WI38 (cell line): ENCODE measurements around the gene MITF.

Experiments
- H3K4me3 ChIP-seq: 2 replicates; pipeline ENCODE4 v1.5.1; 2011; ENCODE audit warnings: low read depth, mild to moderate bottlenecking, control low read depth, low read length
- CTCF ChIP-seq: IDR thresholded peaks from 2 replicates; pipeline ENCODE4 v1.5.1; 2012; ENCODE audit warnings: low read depth, mild to moderate bottlenecking, control low read depth, low read length

The MITF gene

DNA sequence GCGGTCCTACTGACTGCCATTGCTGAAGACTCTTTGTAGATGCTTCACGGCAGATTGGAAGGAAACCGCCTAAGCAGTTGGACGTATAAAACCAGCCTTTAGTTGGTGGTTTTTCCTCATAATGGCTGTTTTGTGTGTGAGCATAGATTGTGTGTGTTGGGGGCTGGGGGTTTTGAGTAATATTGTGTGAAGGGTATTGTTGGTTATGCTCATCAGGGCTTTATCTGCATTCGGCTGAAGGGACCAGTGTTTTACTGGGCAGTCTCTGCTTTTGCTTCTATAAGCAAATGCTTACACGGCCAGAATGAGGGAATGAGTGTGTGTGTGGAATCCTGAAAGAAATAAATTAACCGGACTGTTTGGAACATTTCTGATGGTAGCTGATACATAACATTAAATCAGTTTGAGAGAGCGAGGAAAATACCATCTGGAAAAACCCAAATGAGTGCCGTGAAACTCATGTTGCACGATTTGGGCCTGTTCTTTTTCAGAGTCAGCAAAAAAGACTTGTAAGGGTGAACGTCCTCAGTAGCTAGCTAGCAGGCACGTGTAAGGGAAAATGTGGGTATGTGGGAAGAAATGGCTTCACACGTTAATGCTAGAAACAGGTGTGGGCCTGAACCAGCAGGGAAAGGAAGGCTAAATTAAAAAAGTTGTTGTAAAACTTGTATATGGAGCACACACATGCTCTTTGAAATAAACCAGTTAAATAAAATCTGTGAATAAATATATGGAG is 1.9 kb downstream of the MITF start:
- no peak for TF ChIP-seq CTCF

DNA sequence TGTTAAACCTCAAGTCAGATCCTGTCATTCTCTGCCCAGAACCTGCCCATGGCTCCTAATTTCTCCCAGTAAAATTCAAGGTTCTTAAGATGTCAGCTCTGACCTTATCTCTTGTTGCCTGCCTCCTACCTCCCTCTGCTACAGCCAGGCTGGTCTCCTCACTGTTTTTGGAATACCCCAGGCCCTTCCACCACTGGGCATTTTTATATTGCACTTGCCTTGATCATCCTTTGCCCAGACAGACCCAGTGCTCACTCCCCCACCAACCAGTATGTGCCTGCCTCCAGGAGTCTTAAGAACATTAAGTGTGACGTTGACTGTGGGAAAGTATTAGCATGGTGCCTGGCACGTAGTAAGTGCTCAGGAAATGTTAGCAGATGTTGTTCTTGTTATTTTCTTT is 3.1 kb downstream of the MITF start:
- TF ChIP-seq CTCF: no peak
- H3K4me3 ChIP-seq: no peak overlapping the region

More for the DNA sequence above, 1.9 kb downstream of the MITF start:
- peak overlapping the region; percentile 75 for H3K4me3 ChIP-seq

GRCh38 chr3:69743975-69744906 is 5.0 kb downstream of the MITF start:
- no peak for TF ChIP-seq CTCF
- H3K4me3 ChIP-seq: no peak overlapping the region

DNA sequence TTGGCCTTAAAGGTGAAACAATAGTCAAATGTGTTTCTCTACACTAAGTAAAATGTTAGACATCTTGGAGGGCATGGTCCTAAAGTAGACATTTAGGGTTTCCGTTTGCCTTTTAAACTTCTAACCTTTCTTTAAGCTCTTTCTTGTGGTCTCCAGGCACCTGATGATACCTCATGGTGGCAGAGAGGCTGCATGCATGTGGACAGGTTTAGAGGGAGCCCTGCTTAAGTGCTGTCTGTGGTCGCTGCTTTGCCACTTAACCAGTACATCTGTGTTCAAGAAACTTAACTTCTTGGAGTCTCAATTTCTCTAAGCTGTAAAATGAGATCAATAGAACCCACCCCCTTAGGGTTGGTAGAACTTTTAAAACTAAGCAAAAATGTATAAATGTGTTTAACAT is 6.2 kb downstream of the MITF start:
- no peak overlapping the region for H3K4me3 ChIP-seq

DNA sequence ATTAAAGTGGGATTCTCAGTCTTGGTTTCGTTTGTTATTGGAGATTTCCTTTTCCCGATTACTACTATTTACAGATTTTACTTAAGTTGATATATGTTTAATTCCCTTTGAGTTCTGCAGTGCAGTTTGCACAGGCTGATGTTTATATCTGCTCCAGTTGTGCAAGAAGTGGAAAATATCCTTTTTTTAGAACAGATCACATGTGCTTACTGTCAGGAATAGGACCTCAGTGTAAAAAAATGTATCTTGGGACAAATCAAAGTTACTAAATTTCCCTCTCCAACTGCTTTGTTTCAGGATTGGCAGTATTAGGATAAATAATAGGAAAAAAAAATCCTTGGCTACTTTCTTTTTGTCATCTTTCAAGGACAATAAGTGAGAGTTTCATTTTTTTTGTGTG is 6.9 kb downstream of the MITF start:
- H3K4me3 ChIP-seq: no peak overlapping the region
- no peak for TF ChIP-seq CTCF

More for the DNA sequence above, 6.2 kb downstream of the MITF start:
- TF ChIP-seq CTCF: no peak

DNA sequence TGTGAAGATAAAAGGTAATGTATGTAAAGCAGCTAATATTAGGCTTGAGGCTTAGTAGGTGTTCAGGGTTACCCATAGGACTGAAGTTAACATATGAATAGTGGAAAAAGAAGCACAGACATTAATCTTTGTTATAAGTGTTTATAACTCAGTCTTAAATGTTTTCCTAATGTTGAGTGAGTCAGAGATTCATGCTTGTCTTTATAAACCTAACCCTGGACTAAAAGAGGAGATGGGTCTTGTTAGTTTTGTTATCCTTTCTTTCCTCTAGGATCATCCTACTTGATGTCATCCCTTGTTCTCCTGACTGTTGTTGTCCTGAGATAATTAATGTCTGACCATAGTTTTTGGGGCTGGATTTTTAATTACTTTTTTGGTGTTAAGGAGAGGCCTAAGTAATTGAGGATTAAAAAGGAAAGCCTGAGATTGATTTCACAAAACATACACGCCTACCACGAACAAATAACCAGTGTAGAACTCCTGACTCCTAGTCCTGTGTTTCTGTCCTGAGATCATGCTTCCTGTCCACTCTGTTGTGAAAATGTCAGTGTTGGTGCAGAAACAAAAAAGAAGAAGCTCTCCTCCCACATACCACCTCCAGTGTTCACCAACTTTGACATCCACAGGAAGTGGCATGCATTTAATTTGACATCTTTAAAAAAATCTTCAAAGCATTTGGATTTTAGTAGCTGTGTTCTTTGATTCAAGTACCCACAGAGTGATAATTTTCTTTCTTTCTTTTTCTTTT is 8.4 kb downstream of the MITF start:
- H3K4me3 ChIP-seq: no peak overlapping the region; the same call in 1 of the 2 replicates
- no peak for TF ChIP-seq CTCF
